PFSK-1 (cell line): Measurements from ENCODE around the gene ARAP3.

Experiments used
- FOXP2 ChIP-seq: optimal IDR thresholded peaks from 2 replicates; pipeline ENCODE3; 2011; ENCODE audit warnings: borderline replicate concordance, control low read depth, inconsistent platforms; ENCODE audit not compliant: insufficient read depth; ENCODE audit errors: extremely low read length, extremely low read depth
- POLR2AphosphoS5 ChIP-seq: IDR thresholded peaks from 2 replicates; pipeline ENCODE4 v1.6.1; 2012; ENCODE audit warnings: low read depth, mild to moderate bottlenecking, control low read depth, low read length, moderate library complexity
- REST ChIP-seq, 2 experiments: IDR thresholded peaks; 2 replicates each; pipeline versions ENCODE4 v1.6.1 to v1.8.0; 2011 to 2012; ENCODE audit warnings: low read depth in 2 of 2, low read length in 2 of 2, control low read depth in 1 of 2, inconsistent platforms in 1 of 2, mild to moderate bottlenecking in 1 of 2, moderate library complexity in 1 of 2; ENCODE audit not compliant: insufficient read depth in 1 of 2
- SIN3A ChIP-seq: IDR thresholded peaks from 2 replicates; pipeline ENCODE4 v1.6.1; 2012; ENCODE audit warnings: mild to moderate bottlenecking, low read length, moderate library complexity, borderline replicate concordance; ENCODE audit not compliant: insufficient read depth
- TAF1 ChIP-seq: IDR thresholded peaks from 2 replicates; pipeline ENCODE4 v1.6.1; 2012; ENCODE audit warnings: low read length, control low read depth, borderline replicate concordance; ENCODE audit not compliant: insufficient read depth

Gene ARAP3

GRCh38 chr5:141701360-141702119 lies 19.5 kb upstream of the ARAP3 start:
- TF ChIP-seq POLR2AphosphoS5 = no peak
- no peak for TF ChIP-seq REST (IDR thresholded peaks at IDR 0.05; ENCODE audit: insufficient read depth in 1 of 2, low read depth in 2 of 2, low read length in 2 of 2)
- TF ChIP-seq SIN3A = no peak
- TF ChIP-seq TAF1 = no peak
- no peak for TF ChIP-seq FOXP2

GRCh38 chr5:141697586-141697985 lies 15.6 kb upstream of the ARAP3 start:
- no peak for TF ChIP-seq SIN3A
- no peak for TF ChIP-seq TAF1
- TF ChIP-seq FOXP2 = no peak
- no peak for TF ChIP-seq POLR2AphosphoS5
- TF ChIP-seq REST (IDR thresholded peaks at IDR 0.05; ENCODE audit: insufficient read depth in 1 of 2, low read depth in 2 of 2, low read length in 2 of 2) = no peak

- TF ChIP-seq TAF1 (no peak), REST (IDR thresholded peaks at IDR 0.05; ENCODE audit: insufficient read depth in 1 of 2, low read depth in 2 of 2, low read length in 2 of 2) (no peak), SIN3A (no peak), POLR2AphosphoS5 (no peak), FOXP2 (no peak)
Measured at GRCh38 chr5:141696431-141696830, 14.4 kb upstream of the ARAP3 start.

- TF ChIP-seq TAF1 = peak; percentile 30; the same call in 1 of the 2 replicates
- TF ChIP-seq SIN3A = peak; percentile 19; the same call in 1 of the 2 replicates
- TF ChIP-seq FOXP2 = no peak
- no peak for TF ChIP-seq POLR2AphosphoS5
- peak in 1 of 2 experiments; percentile 48; a peak in 1 of 4 replicates for TF ChIP-seq REST (IDR thresholded peaks at IDR 0.05; ENCODE audit: insufficient read depth in 1 of 2, low read depth in 2 of 2, low read length in 2 of 2)
Measured at GRCh38 chr5:141695627-141696215, 13.7 kb upstream of the ARAP3 start.

- TF ChIP-seq POLR2AphosphoS5 (no peak), TAF1 (no peak), FOXP2 (no peak), REST (IDR thresholded peaks at IDR 0.05; ENCODE audit: insufficient read depth in 1 of 2, low read depth in 2 of 2, low read length in 2 of 2) (no peak), SIN3A (no peak)
Measured at GRCh38 chr5:141694479-141694878, 12.4 kb upstream of the ARAP3 start.
